Bronchial epithelial cell (primary cell): Measurements from ENCODE around the gene RCBTB1. TPM values are rescaled to one million over a fixed set of nuclear protein-coding genes. Genes with fewer than 3 reads are reported as not detected.
"Not testable (repeated sequence)": the region's sequence is repeated elsewhere in the genome, so short reads cannot be mapped to it uniquely, and the experiment has no call there.

Experiments used
- DNase-seq: peaks from one replicate; pipeline ENCODE4 v3.0.0-alpha.2; 2010; ENCODE audit warnings: low read depth
- FAIRE-seq: peaks from 2 replicates; lab custom pipeline; 2011; peaks lifted over from hg19 to GRCh38; lab: Jason Lieb, UNC
- H3K27me3 ChIP-seq: 2 replicates; pipeline ENCODE4 v1.5.1; 2011; ENCODE audit warnings: low read length; ENCODE audit not compliant: control insufficient read depth, insufficient read depth
- H3K36me3 ChIP-seq: 2 replicates; pipeline ENCODE4 v1.5.1; 2011; ENCODE audit warnings: low read length; ENCODE audit not compliant: control insufficient read depth, insufficient read depth
- H3K4me3 ChIP-seq: 2 replicates; pipeline ENCODE4 v1.5.1; 2011; ENCODE audit warnings: mild to moderate bottlenecking, low read depth, low read length, control low read depth
- total RNA-seq: library from RNA; depleted of rRNA; stranded (reverse); fragments of >200 nt; gene quantifications from 2 replicates; pipeline ENCODE4 v1.2.1, GENCODE V29; 2014
- TF ChIP-seq, protein P1 (sequence below): IDR thresholded peaks from 2 replicates; pipeline ENCODE4 v1.5.1; 2011; ENCODE audit warnings: mild to moderate bottlenecking, moderate library complexity, low read length, control low read depth, inconsistent platforms; ENCODE audit not compliant: insufficient read depth, severe bottlenecking

RCBTB1 gene
- total RNA-seq, 1 donor from 2014 or later = 21.3 TPM

- no peak for DNase-seq
- Histone ChIP-seq H3K27me3 (no peaks in the 10 kb centered on the region), H3K36me3 (no peaks in the 10 kb centered on the region), H3K4me3 (no peak overlapping the region)
- TF ChIP-seq, protein P1, sequence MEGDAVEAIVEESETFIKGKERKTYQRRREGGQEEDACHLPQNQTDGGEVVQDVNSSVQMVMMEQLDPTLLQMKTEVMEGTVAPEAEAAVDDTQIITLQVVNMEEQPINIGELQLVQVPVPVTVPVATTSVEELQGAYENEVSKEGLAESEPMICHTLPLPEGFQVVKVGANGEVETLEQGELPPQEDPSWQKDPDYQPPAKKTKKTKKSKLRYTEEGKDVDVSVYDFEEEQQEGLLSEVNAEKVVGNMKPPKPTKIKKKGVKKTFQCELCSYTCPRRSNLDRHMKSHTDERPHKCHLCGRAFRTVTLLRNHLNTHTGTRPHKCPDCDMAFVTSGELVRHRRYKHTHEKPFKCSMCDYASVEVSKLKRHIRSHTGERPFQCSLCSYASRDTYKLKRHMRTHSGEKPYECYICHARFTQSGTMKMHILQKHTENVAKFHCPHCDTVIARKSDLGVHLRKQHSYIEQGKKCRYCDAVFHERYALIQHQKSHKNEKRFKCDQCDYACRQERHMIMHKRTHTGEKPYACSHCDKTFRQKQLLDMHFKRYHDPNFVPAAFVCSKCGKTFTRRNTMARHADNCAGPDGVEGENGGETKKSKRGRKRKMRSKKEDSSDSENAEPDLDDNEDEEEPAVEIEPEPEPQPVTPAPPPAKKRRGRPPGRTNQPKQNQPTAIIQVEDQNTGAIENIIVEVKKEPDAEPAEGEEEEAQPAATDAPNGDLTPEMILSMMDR = no peak
- no peak for FAIRE-seq
Observed at GRCh38 chr13:49620170-49620621, 34.8 kb upstream of the RCBTB1 start.

DNA sequence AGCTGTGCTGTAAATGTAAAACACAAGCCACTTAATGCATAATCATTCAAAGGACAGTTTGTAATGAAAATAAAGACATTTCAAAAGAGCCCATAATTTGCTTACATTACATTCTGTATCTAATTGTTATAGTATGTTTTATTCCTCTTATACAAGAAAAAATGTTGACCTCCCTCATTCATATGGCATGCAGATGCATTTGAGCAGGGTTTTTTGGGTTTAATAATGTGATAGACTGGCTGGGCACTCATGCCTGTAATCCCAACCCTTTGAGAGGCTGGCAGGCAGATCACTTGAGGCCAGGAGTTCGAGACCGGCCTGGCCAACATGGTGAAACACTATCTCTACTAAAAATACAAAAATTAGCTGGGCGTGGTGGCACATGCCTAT, 31.3 kb upstream of the RCBTB1 start:
- Histone ChIP-seq H3K27me3 (no peaks in the 10 kb centered on the region), H3K36me3 (no peaks in the 10 kb centered on the region), H3K4me3 (no peak overlapping the region)
- no peak for FAIRE-seq
- TF ChIP-seq, protein P1 = no peak
- DNase-seq = no peak

GRCh38 chr13:49615836-49616675, 30.7 kb upstream of the RCBTB1 start:
- no peak overlapping the region for H3K4me3 ChIP-seq
- no peaks in the 10 kb centered on the region for H3K27me3 ChIP-seq
- no peak for FAIRE-seq
- H3K36me3 ChIP-seq = no peaks in the 10 kb centered on the region
- DNase-seq = no peak
- TF ChIP-seq, protein P1 = no peak

DNA sequence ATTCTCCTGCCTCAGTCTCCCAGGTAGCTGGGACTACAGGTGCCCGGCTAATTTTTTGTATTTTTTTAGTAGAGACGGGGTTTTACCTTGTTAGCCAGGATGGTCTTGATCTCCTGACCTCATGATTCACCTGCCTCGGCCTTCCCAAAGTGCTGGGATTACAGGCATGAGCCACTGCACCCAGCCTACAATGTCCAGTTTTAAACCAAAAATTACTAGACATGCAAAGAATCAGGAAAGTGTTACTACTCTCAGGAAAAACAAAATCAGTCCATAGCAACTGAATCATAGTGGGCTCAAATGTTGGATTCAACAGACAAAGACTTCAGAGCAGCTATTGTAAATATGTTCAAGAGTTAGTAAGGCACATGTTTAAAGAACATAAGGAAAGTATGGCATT, 26.7 kb upstream of the RCBTB1 start:
- DNase-seq, FAIRE-seq, H3K36me3 ChIP-seq, H3K4me3 ChIP-seq, H3K27me3 ChIP-seq: not testable (repeated sequence)

GRCh38 chr13:49610176-49610575, 24.8 kb upstream of the RCBTB1 start:
- H3K4me3 ChIP-seq = no peak overlapping the region
- FAIRE-seq = peak; percentile 86
- TF ChIP-seq, protein P1 = no peak

DNA sequence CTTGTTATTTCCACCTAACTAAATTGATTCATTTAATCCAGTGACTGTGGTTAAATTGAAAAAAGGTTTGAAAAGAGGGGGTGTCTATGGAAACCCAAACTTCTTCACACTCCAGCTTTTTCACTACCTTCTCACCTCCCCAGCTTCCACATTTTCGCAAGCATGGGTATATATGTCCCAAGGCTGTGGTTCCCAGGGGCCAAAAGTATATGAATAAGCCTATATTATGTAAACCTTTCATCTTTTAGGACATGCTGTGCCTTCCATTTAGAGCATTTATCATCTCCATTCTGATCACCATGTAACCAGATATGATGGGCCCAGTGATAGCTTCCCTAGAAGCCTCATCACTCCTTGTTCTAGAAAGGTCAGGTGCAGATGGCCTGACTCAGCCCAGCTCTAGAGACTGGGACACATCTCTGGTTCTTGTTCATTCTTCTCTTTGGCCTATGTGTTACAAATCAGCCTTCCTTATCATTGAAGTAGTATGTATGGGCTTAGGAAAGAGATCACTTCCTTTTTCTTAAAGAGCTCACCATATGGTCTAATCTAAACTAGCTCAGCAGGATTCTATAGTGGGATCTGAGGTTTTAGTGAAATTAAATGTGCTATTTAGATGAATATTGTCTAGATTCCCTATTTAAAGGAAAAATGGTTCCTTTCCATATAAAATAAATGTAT, 23.4 kb upstream of the RCBTB1 start:
- FAIRE-seq (no peak), DNase-seq (no peak)
- no peaks in the 10 kb centered on the region for H3K27me3 ChIP-seq
- H3K4me3 ChIP-seq = no peak overlapping the region
- H3K36me3 ChIP-seq = no peaks in the 10 kb centered on the region
- TF ChIP-seq, protein P1 = no peak

More at GRCh38 chr13:49610176-49610575, 24.8 kb upstream of the RCBTB1 start:
- no peaks in the 10 kb centered on the region for H3K27me3 ChIP-seq
- no peak for DNase-seq
- H3K36me3 ChIP-seq = no peaks in the 10 kb centered on the region
